ENCODE results near the gene MPHOSPH6. TPM values are rescaled to one million over a fixed set of nuclear protein-coding genes. Genes with fewer than 3 reads are reported as not detected.

MPHOSPH6 gene
- polyA plus RNA-seq, 1 of the 3 experiments (the other 2 are of a cell fraction): 9.4 TPM

GRCh38 chr16:82160226-82160625 lies 9.8 kb downstream of the MPHOSPH6 start:
- no peaks in the 10 kb centered on the region for H3F3A ChIP-seq (replicated peaks; ENCODE audit: insufficient read depth)
- no peak overlapping the region for H3K27ac ChIP-seq (ENCODE audit: low read depth in 2 of 2, low read length in 1 of 2)
- H3K36me3 ChIP-seq (replicated peaks in 1 of 2; ENCODE audit: control insufficient read depth in 1 of 2, insufficient read depth in 2 of 2, low read length in 1 of 2): peaks cover 43 to 46% of the 10 kb centered on the region in 2 experiments
- TF ChIP-seq FOXJ3 (CRISPR knock-in tag; IDR thresholded peaks at IDR 0.05): no peak
- no peaks in the 10 kb centered on the region for H3K4me1 ChIP-seq (ENCODE audit: control insufficient read depth in 1 of 2, insufficient read depth in 2 of 2, low read depth in 1 of 2, low read length in 1 of 2)
- no peak overlapping the region for H3K9ac ChIP-seq
- H4K20me1 ChIP-seq (ENCODE audit: insufficient read depth): no peaks in the 10 kb centered on the region
- H2AFZ ChIP-seq (ENCODE audit: low read depth): no peak overlapping the region
- H3K9me3 ChIP-seq: no peaks in the 10 kb centered on the region
- H3K79me2 ChIP-seq (ENCODE audit: insufficient read depth): peaks cover 17% of the 10 kb centered on the region
- ChIA-PET CTCF (no interaction called here), POLR2A (no interaction called here)
- no peak for DNase-seq
- H3K9me2 ChIP-seq: no peaks in the 10 kb centered on the region
- no peaks in the 10 kb centered on the region for H3K27me3 ChIP-seq (ENCODE audit: insufficient read depth)
- no peak overlapping the region for H3K4me3 ChIP-seq (ENCODE audit: low read depth in 2 of 2, low read length in 1 of 2)
- 83% methylated on average over 6 of the region's 6 CpGs for WGBS (ENCODE audit: low lambda C conversion rate)
- no peak overlapping the region for H3K4me2 ChIP-seq

- ChIA-PET CTCF (no interaction called here), POLR2A (no interaction called here)
- no peak overlapping the region for H3K27ac ChIP-seq (ENCODE audit: low read depth in 2 of 2, low read length in 1 of 2)
- H3K4me1 ChIP-seq (ENCODE audit: control insufficient read depth in 1 of 2, insufficient read depth in 2 of 2, low read depth in 1 of 2, low read length in 1 of 2): no peaks in the 10 kb centered on the region
- no peak for DNase-seq
- no peak overlapping the region for H3K4me2 ChIP-seq
- H3K27me3 ChIP-seq (ENCODE audit: insufficient read depth): no peaks in the 10 kb centered on the region
- no peak for TF ChIP-seq MAX (IDR thresholded peaks at IDR 0.05; ENCODE audit: low read depth)
- TF ChIP-seq MEF2A (IDR thresholded peaks at IDR 0.05; ENCODE audit: borderline replicate concordance, low read depth): no peak
- no peak overlapping the region for H3K4me3 ChIP-seq (ENCODE audit: low read depth in 2 of 2, low read length in 1 of 2)
- H3K9ac ChIP-seq: no peak overlapping the region
- no peaks in the 10 kb centered on the region for H3K9me2 ChIP-seq
- H2AFZ ChIP-seq (ENCODE audit: low read depth): no peak overlapping the region
- WGBS (ENCODE audit: low lambda C conversion rate): 76% methylated on average over 5 of the region's 5 CpGs
- no peaks in the 10 kb centered on the region for H3F3A ChIP-seq (replicated peaks; ENCODE audit: insufficient read depth)
- H3K36me3 ChIP-seq (replicated peaks in 1 of 2; ENCODE audit: control insufficient read depth in 1 of 2, insufficient read depth in 2 of 2, low read length in 1 of 2): peaks cover 37 to 45% of the 10 kb centered on the region in 2 experiments
- 0 out of 2 replicates have a peak, but pooled peaks cover 4% of the 10 kb centered on the region for H4K20me1 ChIP-seq (ENCODE audit: insufficient read depth)
- no peaks in the 10 kb centered on the region for H3K9me3 ChIP-seq
- H3K79me2 ChIP-seq (ENCODE audit: insufficient read depth): peaks cover 21% of the 10 kb centered on the region
These were observed 12.2 kb downstream of the MPHOSPH6 start for GRCh38 chr16:82157836-82158235.

DNA sequence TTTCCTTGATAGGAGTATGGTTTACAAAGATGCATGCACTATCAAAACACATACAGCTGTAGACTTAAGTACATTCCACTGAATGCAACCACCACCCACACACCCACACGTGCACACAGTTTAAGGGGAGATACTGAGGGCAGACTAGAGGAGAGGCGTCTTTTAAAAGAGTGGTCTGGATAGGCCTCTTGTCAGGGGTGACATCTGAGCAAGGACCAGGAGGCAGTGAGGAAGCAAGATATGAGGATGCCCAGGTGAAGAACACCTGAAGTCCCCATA lies 12.6 kb downstream of the MPHOSPH6 start:
- WGBS (ENCODE audit: low lambda C conversion rate): 94% methylated on average over 2 of the region's 2 CpGs
- H3K9ac ChIP-seq: no peak overlapping the region
- peaks cover 21% of the 10 kb centered on the region for H3K79me2 ChIP-seq (ENCODE audit: insufficient read depth)
- CTCF ChIA-PET: no interaction called here
- H2AFZ ChIP-seq (ENCODE audit: low read depth): no peak overlapping the region
- H4K20me1 ChIP-seq (ENCODE audit: insufficient read depth): 0 out of 2 replicates have a peak, but pooled peaks cover 4% of the 10 kb centered on the region
- H3K9me3 ChIP-seq: no peaks in the 10 kb centered on the region
- H3K27ac ChIP-seq (ENCODE audit: low read depth in 2 of 2, low read length in 1 of 2): no peak overlapping the region
- no peak for DNase-seq
- H3K4me1 ChIP-seq (ENCODE audit: control insufficient read depth in 1 of 2, insufficient read depth in 2 of 2, low read depth in 1 of 2, low read length in 1 of 2): no peaks in the 10 kb centered on the region
- H3K4me2 ChIP-seq: no peak overlapping the region
- peaks cover 36 to 42% of the 10 kb centered on the region in 2 experiments for H3K36me3 ChIP-seq (replicated peaks in 1 of 2; ENCODE audit: control insufficient read depth in 1 of 2, insufficient read depth in 2 of 2, low read length in 1 of 2)
- no peak overlapping the region for H3K4me3 ChIP-seq (ENCODE audit: low read depth in 2 of 2, low read length in 1 of 2)
- H3K9me2 ChIP-seq: no peaks in the 10 kb centered on the region
- H3F3A ChIP-seq (replicated peaks; ENCODE audit: insufficient read depth): no peaks in the 10 kb centered on the region
- TF ChIP-seq MEF2A (IDR thresholded peaks at IDR 0.05; ENCODE audit: borderline replicate concordance, low read depth) (no peak), CHD2 (IDR thresholded peaks at IDR 0.05; ENCODE audit: low read length, partially characterized antibody) (no peak), MXI1 (IDR thresholded peaks at IDR 0.05; ENCODE audit: low read depth, low read length) (no peak), GATA2 (CRISPR knock-in tag; IDR thresholded peaks at IDR 0.05) (no peak), EZH2phosphoT487 (IDR thresholded peaks at IDR 0.05; ENCODE audit: borderline replicate concordance, low read depth) (no peak), FOXJ3 (CRISPR knock-in tag; IDR thresholded peaks at IDR 0.05) (no peak), FOSL2 (IDR thresholded peaks at IDR 0.05; ENCODE audit: borderline replicate concordance, low read depth) (no peak), JUND (IDR thresholded peaks at IDR 0.05) (no peak), EP300 (IDR thresholded peaks at IDR 0.05; ENCODE audit: borderline replicate concordance in 1 of 2, low read depth in 1 of 2, low read length in 1 of 2) (no peak), IRF3 (IDR thresholded peaks at IDR 0.05; ENCODE audit: low read depth, low read length) (no peak), ZBTB33 (IDR thresholded peaks at IDR 0.05; ENCODE audit: borderline replicate concordance, low read depth) (no peak), TCF12 (IDR thresholded peaks at IDR 0.05) (no peak), ELF1 (IDR thresholded peaks at IDR 0.05) (no peak), TAF1 (IDR thresholded peaks at IDR 0.05; ENCODE audit: borderline replicate concordance, low read depth, low read length) (no peak), SIN3A (IDR thresholded peaks at IDR 0.05; ENCODE audit: borderline replicate concordance, low read depth, low read length) (no peak), RFX5 (IDR thresholded peaks at IDR 0.05; ENCODE audit: low read length) (no peak), TEAD4 (IDR thresholded peaks at IDR 0.05; ENCODE audit: borderline replicate concordance, insufficient read depth) (no peak)
- TF ChIP-seq, protein P1, sequence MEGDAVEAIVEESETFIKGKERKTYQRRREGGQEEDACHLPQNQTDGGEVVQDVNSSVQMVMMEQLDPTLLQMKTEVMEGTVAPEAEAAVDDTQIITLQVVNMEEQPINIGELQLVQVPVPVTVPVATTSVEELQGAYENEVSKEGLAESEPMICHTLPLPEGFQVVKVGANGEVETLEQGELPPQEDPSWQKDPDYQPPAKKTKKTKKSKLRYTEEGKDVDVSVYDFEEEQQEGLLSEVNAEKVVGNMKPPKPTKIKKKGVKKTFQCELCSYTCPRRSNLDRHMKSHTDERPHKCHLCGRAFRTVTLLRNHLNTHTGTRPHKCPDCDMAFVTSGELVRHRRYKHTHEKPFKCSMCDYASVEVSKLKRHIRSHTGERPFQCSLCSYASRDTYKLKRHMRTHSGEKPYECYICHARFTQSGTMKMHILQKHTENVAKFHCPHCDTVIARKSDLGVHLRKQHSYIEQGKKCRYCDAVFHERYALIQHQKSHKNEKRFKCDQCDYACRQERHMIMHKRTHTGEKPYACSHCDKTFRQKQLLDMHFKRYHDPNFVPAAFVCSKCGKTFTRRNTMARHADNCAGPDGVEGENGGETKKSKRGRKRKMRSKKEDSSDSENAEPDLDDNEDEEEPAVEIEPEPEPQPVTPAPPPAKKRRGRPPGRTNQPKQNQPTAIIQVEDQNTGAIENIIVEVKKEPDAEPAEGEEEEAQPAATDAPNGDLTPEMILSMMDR (IDR thresholded peaks at IDR 0.05): no peak
- no peaks in the 10 kb centered on the region for H3K27me3 ChIP-seq (ENCODE audit: insufficient read depth)
- POLR2A ChIA-PET: no interaction called here

Data from SK-N-SH (cell line).